Brain pericyte (primary cell): ENCODE measurements around the gene CYP3A7.
"Not testable (repeated sequence)": the region's sequence is repeated elsewhere in the genome, so short reads cannot be mapped to it uniquely, and the experiment has no call there.

Experiments
- DNase-seq: peaks from one replicate; pipeline ENCODE4 v3.0.0-alpha.2; 2012; ENCODE audit warnings: low read depth, low spot score

Gene CYP3A7

GRCh38 chr7:99734987-99735386, at the start of gene CYP3A7:
Gene CYP3A7, minus strand, starts transcription at chr7:99735196. Its CDS starts 103 bp downstream, at chr7:99735093.
- DNase-seq: no peak

- no peak for DNase-seq
These were observed 49.0 kb upstream of the CYP3A7 start, which contains the start of gene CYP3A4 for GRCh38 chr7:99784007-99784406. Gene CYP3A4, minus strand, starts transcription at chr7:99784184. Its CDS starts 103 bp downstream, at chr7:99784081.

- DNase-seq: no peak
These were observed 47.3 kb upstream of the CYP3A7 start for GRCh38 chr7:99782012-99782953.

- DNase-seq: no peak
These were observed 45.6 kb upstream of the CYP3A7 start for GRCh38 chr7:99780588-99780987.

- DNase-seq: no peak
These were observed 45.0 kb upstream of the CYP3A7 start for GRCh38 chr7:99779949-99780348.

- no peak for DNase-seq
These were observed 43.9 kb upstream of the CYP3A7 start for GRCh38 chr7:99778880-99779279.

- DNase-seq: not testable (repeated sequence)
These were observed 38.4 kb upstream of the CYP3A7 start for GRCh38 chr7:99773395-99773794.

GRCh38 chr7:99772565-99772964, 37.6 kb upstream of the CYP3A7 start:
- DNase-seq: no peak

GRCh38 chr7:99769494-99769893, 34.5 kb upstream of the CYP3A7 start:
- not testable (repeated sequence) for DNase-seq

GRCh38 chr7:99768471-99768870, 33.5 kb upstream of the CYP3A7 start:
- no peak for DNase-seq

- no peak for DNase-seq
These were observed 32.7 kb upstream of the CYP3A7 start for GRCh38 chr7:99767662-99768061.

GRCh38 chr7:99766484-99767099, 31.6 kb upstream of the CYP3A7 start:
- DNase-seq: no peak

- DNase-seq: no peak
These were observed 29.5 kb upstream of the CYP3A7 start for GRCh38 chr7:99764478-99764877.

GRCh38 chr7:99762680-99763327, 27.8 kb upstream of the CYP3A7 start:
- no peak for DNase-seq

GRCh38 chr7:99755085-99755484, 20.1 kb upstream of the CYP3A7 start:
- DNase-seq: no peak

GRCh38 chr7:99752356-99752755, 17.4 kb upstream of the CYP3A7 start:
- no peak for DNase-seq

GRCh38 chr7:99751322-99752052, 16.5 kb upstream of the CYP3A7 start:
- not testable (repeated sequence) for DNase-seq

GRCh38 chr7:99748846-99749579, 14.0 kb upstream of the CYP3A7 start:
- no peak for DNase-seq

GRCh38 chr7:99746915-99747314, 11.9 kb upstream of the CYP3A7 start:
- DNase-seq: not testable (repeated sequence)

- DNase-seq: not testable (repeated sequence)
These were observed 10.4 kb upstream of the CYP3A7 start for GRCh38 chr7:99745395-99745794.
